HG03060 (cell line): ENCODE measurements around the gene SHB.

Experiments used
- ATAC-seq: cut with Tn5 transposase; IDR thresholded peaks from one replicate; pipeline ENCODE4 v1.9.1; 2021; ENCODE audit warnings: low read depth, moderate number of reproducible peaks; ENCODE audit not compliant: unreplicated experiment

The SHB gene

DNA sequence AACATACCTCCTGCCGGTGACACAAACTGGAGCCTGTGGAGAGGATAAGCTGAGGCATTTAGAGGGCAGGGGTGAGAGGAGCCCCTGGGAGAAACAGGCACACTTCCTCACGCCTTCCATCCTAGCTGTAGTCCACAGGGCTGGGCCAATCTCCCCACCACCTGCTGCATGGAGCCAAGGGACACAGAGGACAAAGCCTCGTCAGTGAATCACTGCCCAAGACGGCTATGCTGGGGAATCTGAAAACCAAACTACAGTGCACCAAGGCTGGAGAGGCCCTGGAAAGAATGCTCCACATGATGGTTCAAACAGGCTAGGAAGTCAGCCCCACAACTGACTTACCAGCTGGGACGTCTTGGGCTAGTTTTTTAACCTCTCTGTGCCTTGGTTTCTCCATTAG lies 57.0 kb downstream of the SHB start:
- no peak for ATAC-seq

DNA sequence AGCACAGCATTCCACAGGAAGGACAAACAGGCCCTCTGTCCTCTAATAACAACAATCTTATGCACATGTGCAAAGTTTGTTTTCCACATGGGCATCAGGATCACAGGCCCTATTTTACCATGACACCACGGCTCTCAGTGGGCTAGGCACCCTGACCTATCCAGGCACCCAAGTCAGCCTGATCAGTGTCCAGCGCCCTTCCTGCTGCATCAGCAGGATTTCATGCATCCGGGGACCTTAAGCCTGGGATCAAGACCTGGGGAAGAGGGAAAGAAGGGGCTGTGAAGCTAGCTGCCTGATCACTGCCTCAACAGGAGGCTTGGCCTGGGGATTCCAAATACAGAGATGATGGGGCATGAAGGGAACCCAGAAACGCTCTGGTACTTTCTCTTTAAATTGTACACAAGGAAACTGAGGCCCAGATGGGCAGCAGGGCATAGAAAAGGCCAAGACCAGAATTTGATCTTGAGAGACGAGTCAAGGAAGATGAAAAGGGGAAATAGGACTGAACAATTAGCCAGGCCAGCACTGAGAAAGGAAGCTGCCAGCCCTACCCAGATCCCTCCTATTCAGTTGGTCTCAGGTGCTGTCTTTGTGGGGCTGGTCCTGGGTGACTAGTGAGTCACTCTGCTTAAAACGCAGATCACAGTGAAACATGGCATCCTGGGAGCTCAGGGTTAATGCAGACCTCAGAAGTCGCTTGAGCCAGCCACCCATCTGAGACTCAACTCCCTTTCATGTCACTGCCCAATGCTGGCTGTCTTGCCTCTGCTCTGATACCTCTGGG lies 57.9 kb downstream of the SHB start:
- ATAC-seq: no peak

DNA sequence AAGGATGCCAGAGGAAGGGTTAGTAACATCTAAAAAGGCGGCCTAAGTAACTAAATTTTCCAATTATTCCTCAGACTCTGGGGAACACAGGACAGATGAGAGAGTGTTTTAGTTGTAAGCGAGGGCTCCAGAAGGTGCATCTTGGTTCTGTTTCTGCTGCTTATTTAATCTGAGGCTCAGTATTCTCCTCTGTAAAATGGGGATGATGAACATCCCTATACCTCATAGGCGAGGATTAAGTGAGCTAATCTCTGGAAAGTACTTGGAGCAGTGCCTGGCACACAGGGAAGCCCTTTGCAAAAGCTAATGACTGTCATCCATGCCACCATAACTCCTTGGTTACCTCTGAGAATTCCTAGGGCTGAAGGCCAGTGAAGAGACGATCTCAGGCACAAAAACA lies 59.0 kb downstream of the SHB start:
- ATAC-seq: no peak

DNA sequence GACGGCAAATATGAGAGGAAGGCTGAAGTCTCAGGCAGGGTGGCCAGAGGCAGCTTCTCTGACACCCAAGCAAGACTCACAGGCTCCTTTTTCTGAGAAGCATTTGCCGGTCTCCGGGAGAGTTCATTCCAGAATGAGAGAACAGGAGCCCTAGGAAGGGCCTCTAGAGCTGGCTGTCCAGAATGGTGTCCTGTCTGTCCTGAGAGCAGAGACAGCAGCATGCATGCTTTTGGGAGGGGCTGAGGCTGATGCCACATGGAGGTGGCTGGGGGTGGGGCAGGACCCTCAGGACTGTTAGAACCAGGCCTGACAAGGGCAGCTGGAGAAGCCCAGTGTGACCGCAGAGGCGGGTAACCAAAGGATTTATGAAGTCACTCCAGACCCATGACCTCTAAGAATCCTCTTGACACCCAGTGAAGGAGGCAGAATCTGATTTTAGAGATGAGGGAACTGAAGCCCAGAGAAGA lies 60.0 kb downstream of the SHB start:
- no peak for ATAC-seq

DNA sequence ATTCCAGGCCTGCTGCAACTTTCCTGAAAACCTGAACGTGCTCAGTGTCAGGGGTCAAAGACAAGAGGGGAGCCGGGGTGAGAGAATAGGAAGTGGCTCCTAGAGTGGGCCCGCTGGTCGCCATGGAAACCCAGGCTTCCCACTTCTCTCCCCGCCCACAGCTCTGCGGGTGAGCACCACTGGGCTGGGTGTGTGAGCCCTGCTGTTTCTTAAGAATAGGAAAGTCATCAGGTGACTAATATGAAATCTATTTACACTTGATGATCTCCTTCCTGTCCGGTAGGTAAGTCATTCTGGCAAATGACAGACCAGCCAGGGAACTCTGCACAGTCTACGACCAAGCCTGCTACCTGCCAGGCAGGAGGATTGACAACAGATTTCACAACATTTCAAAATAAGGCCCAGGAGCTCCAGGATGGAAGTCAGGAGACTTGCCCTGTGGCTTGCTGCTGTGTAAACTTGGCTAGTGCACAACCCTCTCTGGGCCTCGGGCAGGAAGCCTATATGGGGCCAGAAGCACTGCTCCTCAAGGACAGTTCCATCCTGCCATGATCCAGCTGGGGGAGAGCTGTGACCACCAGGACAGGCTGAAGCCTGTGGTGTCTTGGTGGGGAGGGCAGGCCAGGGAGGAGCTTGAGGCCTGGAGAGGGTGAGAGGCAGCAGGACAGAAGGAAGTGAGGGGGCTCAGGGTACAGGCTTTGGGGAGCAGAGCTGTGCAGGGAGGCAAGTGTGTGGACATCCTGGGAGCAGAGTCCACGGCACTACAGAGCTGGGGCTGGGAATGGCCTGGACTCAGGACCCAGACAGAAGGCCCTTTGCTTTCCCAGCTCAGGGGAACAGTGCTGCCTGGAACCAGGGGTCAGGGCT lies 60.6 kb downstream of the SHB start:
- ATAC-seq: peak; percentile 76

DNA sequence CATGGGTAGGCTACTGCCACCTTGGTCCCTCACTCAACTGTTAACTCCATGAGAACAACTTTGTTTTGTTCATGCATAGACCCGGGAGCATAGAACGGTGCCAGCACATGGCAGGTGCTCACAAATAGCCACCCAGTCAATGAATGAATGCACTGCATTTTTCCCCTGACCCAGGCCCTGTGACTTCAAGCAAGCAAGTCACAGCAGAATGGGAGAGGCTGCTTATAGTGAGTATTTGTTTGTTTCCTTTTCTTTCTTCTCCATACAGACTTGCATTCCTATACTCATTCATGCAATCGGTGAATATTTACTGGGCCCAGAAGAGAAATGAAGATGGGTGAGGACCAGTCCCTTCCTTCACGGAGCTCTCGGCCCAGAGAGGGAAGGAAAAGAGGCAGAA lies 62.0 kb downstream of the SHB start:
- ATAC-seq: no peak

DNA sequence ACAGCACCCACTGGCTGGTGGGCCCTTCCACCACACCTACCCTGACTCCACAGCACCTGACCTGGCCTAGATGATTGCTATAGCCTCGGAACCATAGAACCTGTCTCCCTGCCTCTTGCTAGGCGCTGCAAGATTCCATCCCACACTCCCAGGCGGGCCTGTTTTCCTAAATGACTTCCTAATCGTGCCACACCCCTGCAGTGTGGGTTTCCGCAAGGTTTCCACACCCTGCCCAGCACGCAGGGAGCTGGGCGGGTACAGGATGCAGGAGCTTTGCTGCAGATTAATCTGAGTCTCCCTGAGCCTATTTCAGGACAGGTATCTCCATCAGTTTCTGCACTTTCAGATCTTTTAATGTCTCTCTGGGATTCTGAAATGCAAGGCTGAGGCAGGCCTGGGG lies 62.9 kb downstream of the SHB start:
- no peak for ATAC-seq

DNA sequence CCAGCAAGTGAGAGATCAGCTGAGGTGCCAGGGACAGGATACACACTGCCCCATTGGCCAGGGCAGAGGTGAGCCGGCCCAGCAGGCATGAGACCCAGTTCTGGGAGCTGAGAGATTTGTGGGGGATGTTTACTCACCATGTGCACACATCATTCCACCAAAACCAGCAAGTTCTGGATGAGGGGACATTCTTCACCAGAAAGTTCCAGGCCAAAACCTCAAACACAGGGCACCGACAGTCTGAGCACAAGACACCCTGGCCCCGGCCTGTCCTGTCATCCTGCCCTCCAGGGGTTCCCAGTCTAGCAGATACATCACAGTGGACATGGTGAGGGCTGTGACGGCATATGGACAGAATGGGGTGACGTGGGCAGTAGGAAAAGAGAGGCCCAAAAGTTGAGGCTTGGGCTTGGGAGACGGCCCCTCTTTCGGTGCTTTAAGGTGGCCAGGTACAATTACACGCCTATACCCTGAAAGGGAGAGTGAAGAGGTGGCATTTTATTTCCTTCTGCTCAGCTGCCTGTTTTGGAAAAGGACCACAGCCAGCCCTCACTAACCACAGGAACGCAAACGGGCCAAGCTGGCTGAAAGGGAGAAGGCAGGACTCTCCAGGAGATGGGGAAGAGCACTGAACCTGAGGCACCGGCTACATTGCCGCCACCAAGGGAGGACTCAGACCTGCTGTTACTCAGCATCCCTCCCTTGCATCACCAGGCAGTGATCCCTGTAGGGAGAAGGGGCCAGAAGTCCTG lies 64.0 kb downstream of the SHB start:
- ATAC-seq: no peak

DNA sequence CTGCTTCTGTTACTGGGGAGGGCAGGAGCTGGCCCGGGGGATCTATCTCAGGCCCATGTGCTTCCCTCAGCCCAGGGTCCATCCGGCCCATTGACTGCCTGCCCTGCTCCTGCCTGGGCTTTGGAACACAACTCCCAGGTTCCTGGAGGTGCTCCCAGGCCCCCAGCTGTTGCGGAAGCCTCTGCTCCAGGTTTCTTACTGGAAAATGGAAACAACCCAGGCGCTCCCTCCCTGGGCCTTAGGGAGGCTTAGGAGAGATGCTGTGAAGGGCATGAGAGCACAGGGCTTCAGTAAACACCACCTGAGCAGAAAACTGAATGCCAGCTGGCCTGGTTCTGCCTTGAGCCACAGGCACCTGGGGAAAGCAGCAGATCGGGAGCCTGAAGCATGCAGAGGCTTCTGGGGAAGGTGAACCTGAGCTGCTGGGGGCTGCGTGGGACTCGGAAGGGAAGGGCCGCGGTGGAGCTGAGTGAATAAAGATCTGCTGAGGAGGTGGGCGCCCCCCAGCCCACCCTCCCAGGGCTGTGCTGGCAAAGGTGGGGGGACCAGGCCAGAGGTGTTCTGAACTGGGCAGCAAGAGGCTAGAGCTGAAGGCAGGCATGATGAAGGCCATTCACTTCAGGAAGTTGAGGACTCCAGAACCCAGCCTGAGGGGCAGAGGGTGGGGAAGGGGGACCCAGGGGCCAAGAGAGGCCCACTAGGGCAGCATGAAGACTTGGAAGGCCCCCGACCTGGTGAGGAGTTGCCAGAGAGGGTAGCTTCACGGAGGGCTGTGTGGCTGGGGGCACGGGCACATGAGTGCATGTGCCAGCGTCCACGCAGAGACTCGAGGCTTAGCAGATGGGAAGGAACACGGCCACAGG lies 64.8 kb downstream of the SHB start:
- ATAC-seq: no peak

DNA sequence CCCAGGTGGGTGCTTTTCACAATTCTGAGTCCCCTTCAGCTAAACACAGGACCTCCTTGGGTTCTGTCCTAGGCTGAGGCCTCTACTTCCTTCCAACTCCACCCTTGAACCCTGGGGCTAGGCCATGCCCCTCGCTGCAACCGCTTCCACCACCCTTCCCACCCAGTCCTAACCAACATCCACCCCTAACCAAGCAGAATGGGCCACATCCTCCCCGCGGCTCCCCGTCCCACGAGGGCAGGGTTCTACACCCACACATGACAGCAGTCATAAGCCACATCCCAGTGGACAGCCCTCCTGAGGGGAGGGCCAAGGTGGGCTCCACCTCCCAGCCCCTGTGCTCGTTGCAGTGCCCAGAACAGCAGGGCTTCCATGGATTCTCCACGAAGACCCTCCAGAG lies 65.8 kb downstream of the SHB start:
- ATAC-seq: no peak

DNA sequence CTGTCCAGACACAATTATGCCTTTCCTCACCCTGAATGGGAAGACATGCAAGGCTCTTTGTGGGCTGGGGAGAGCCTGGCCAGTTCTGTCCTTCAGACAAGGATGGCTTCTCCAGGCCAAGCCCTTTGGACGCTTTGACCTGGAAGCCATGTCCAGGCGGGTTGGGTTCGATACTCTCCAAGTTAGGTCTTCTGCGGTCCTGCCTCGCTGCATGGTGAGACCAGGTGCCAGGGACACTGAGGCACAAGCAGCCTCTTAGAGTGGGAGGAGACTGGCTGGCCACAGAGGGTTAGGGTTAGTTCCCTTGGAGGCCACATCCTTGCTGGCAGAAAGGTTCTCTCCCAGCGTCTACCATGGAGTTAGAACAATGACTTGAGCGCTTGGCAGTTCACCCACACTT lies 67.6 kb downstream of the SHB start:
- no peak for ATAC-seq

DNA sequence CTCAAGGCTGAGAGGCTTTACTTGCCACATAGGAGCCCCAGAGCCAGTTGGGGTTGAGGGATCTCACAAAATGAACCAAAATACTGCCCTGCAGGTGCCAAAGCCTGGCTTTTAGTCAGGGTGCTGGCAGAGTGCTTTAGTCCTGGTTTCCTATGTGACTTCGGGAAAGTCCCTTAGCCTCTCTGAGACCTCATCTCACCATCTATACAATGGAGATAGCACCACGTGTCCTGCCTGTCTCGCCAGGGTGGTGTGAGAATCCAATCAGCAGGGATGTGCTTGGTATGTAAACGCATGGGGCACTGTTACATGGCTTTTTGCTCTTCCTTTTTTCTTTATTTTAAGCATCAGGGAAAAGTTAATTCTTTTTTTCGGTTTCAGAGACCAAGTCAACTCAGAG lies 68.3 kb downstream of the SHB start:
- ATAC-seq: no peak

DNA sequence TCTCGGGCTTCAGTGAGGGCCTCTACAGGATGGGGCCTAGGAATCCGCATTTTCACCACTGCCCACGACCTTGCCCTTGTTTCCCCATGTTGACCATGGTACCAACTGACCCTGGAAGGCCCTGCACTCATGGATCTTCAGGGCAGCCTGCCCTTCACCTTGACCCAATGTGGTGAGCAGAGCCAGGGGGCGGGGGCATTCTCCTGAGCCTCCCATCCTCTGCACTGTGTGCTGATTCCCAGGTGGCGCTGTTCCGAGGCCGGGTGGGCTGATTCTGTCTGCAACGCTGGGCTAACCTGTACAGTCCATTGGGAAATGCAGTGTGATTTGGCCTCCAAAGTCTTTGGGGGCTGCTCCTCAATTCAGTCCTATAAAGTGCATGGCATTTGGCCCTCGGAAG lies 68.7 kb downstream of the SHB start:
- ATAC-seq: no peak

DNA sequence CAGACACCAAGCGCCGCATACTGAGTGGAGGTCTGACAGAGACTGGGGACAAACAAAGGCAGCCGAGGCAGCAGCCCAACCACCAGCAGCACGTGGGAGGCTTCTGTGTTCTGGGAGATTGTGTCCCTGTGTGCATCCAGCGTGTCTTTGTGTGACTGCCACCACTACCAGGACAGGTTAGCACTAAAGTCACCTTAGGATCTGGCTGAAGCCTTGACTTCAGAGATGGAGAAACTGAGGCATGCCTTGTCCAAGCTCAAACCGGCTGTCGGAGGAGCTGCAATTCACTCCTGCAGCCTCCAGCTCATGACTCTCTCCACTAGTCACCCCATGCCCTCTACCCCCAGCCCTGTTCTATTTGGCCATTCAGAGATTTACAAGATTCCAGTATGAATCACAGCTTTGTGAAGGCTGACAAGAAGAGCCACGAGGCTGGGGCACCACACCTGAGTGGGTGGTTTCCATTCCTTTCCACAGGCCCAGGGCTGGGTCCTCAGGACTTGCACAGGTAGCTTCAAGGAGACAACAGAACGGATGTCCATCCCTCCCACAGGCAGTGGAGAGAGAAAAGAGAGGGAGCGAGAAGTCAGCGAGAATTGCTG lies 69.3 kb downstream of the SHB start:
- ATAC-seq: no peak

DNA sequence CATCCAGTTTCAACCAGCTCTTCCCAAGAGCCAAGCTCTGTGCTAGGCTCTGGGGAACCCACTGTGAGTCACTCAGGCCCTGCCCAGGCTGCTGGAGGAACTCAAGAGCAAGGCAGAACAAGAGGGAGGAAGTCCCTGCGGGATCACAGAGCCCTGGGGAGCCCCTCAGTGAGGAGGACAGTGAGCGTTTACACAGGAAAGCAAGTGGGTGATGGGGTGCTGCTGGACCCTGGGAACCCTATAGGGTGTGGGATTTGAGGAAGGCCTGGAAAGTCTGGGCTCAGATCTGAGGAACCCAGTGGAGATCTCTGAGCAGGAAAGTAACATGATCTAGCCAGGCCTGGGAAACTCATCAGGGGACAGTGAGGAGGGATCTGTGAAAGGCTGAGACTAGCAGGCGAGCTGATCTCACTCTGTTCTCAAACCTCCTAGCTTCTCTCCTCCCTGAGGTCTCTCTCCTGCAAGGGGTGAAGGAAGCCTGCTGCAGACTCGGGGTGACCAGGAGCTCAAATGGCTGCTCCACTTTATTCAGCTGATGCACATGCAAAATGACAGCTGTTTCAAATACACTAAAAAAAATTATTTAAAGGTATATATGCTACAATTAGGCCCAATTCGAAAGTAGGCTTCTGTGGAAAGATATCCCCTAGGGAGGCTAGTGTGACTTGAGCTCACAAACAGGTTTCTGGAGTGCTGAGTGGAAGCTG lies 70.0 kb downstream of the SHB start:
- no peak for ATAC-seq

DNA sequence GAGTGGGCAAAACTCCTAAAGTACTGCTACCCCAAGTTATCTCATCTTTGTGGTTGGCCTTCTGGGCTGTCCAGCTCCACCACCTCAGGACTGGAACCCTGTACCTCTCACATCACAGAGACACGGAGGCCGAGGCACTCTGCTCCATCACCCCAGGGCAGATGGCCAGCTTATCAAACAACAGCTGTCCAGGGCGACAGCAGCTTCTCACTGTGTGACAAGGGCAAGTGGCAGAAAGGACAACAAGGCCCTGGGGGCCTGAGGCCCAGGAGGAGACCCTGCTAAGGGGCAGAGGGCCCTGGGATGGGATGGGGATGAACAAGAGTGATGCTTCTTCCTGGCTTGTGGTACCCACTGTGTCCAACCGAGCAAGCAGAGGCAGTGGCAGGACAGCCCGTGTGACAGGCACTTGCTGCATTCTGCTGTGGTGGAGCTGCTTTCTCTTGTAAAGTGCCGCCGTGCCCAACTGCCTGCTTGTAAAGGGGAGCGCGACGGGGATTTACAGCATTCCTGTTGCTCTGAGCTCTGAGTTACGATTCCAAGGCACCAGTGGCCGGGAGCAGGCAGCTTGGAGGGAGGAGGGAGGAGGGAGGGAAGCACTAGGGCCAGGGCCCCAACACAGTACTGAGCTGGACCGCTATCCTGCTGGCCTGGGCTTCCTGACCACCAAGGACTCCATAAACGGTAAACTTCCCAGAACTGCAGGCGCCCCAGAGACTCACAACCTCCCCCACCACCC lies 71.2 kb downstream of the SHB start:
- ATAC-seq: no peak

DNA sequence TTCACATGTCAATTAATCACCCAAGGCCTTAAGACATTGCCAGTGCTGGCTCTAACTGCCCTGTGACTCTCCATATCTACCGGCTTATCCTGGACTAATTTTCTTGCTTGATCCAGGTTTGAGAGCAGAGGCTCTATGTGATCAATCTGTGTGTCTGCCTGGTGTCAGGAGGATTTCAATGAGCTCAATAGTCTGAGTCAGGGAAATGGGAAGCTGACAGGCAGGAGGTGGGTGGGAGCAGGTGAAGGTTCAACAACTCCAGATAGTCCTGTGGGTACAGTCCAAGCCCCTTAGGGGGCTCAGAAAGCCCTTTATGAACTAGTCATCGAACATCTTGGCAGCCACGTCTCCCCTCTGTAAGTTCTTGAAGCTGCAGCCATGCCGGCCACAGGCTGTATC lies 72.2 kb downstream of the SHB start:
- ATAC-seq: no peak

DNA sequence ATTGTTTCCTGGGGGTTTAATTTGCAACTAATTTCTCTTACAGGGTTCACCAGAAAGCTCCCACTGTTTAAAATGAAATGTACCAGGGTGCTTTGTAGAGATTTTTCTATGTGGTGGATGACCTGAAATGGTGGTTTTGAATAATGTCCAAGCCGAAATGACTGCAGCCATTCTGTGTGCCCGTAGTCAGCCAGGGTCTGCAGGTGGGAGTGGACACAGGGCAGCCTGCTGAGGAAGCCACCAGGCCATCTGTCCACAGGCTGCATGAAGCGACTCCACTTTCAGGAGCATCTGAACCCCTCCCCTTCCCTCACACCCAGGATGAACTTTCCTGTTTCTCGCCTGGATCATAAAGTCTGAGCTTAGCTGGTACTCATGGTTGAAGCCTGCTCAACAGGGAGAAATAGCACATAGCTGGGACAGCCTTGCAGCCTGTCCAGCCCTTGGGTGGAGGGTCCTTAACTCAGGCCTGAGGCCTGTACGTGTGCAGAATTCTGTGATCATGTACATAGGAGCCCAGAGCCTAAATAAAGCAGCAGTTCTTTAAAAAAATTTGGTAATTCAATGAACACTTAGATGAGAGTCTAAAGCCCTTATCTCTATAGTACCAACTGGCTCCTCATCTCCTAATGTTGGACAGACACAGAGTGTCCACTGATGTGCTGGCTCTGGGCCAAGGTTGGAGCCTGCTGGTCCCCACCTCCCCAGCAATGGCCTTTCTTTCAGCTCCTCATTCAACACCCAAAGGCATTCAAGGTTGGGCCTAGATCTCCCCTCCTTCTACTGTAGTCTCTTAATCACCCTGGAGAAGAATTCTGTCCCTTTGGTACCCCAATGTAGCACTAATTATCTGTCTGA lies 72.8 kb downstream of the SHB start:
- ATAC-seq: no peak
